GM18868 (cell line): ENCODE measurements around the gene MACC1.

Source experiments
- ATAC-seq: cut with Tn5 transposase; IDR thresholded peaks from one replicate; pipeline ENCODE4 v1.9.1; 2021; ENCODE audit warnings: mild to moderate bottlenecking, moderate library complexity; ENCODE audit not compliant: unreplicated experiment

The MACC1 gene

GRCh38 chr7:20217193-20217948 lies at the start of gene MACC1:
Gene MACC1, minus strand, starts transcription at chr7:20217384. Its CDS starts 55,522 bp downstream, at chr7:20161862.
- peak; percentile 51 for ATAC-seq

- no peak for ATAC-seq
These were observed 47.4 kb upstream of the MACC1 start for GRCh38 chr7:20264623-20265022.

- ATAC-seq = no peak
These were observed 43.0 kb upstream of the MACC1 start for GRCh38 chr7:20260223-20260622.

GRCh38 chr7:20257212-20257611 lies 40.0 kb upstream of the MACC1 start:
- no peak for ATAC-seq

GRCh38 chr7:20249920-20250319 lies 32.7 kb upstream of the MACC1 start:
- ATAC-seq = no peak

- no peak for ATAC-seq
These were observed 32.2 kb upstream of the MACC1 start for GRCh38 chr7:20249376-20249775.

- no peak for ATAC-seq
These were observed 29.1 kb upstream of the MACC1 start for GRCh38 chr7:20246236-20246635.

GRCh38 chr7:20244334-20245120 lies 27.3 kb upstream of the MACC1 start:
- no peak for ATAC-seq

GRCh38 chr7:20241911-20242261 lies 24.7 kb upstream of the MACC1 start:
- peak; percentile 42 for ATAC-seq

- no peak for ATAC-seq
These were observed 24.2 kb upstream of the MACC1 start for GRCh38 chr7:20241194-20241910.

GRCh38 chr7:20240080-20240926 lies 23.1 kb upstream of the MACC1 start:
- ATAC-seq = peak; percentile 54

- peak; percentile 77 for ATAC-seq
These were observed 21.7 kb upstream of the MACC1 start for GRCh38 chr7:20238754-20239324.

- ATAC-seq = no peak
These were observed 21.1 kb upstream of the MACC1 start for GRCh38 chr7:20238194-20238753.

- no peak for ATAC-seq
These were observed 20.4 kb upstream of the MACC1 start for GRCh38 chr7:20237464-20238193.

- ATAC-seq = no peak
These were observed 19.6 kb upstream of the MACC1 start for GRCh38 chr7:20236790-20237189.

- ATAC-seq = no peak
These were observed 18.9 kb upstream of the MACC1 start for GRCh38 chr7:20236043-20236442.

GRCh38 chr7:20235288-20235687 lies 18.1 kb upstream of the MACC1 start:
- no peak for ATAC-seq

GRCh38 chr7:20233362-20233761 lies 16.2 kb upstream of the MACC1 start:
- peak; percentile 54 for ATAC-seq

GRCh38 chr7:20232848-20233247 lies 15.7 kb upstream of the MACC1 start:
- peak; percentile 43 for ATAC-seq
